ENCODE data around the gene RBM39. TPM values are rescaled to one million over a fixed set of nuclear protein-coding genes. Genes with fewer than 3 reads are reported as not detected.
A peak's percentile ranks its signal among the peaks of the same experiment; 100 is the strongest.

RBM39 gene
- total and polyA plus RNA-seq, 2 of the 13 experiments (the other 11 are each of a cell fraction or from before 2014, with no cell fraction given), result 788 to 920 TPM

- no peak for TF ChIP-seq ZSCAN9 (CRISPR knock-in tag; IDR thresholded peaks at IDR 0.05; ENCODE audit: borderline replicate concordance)
- TF ChIP-seq ZNF816 (CRISPR knock-in tag; IDR thresholded peaks at IDR 0.05; ENCODE audit: borderline replicate concordance), result no peak
- TF ChIP-seq SMC3 (IDR thresholded peaks at IDR 0.05; ENCODE audit: low read length), result no peak
- peak; percentile 45; the same call in 1 of the 2 replicates for TF ChIP-seq MTA1 (CRISPR knock-in tag; IDR thresholded peaks at IDR 0.05; ENCODE audit: borderline replicate concordance)
- TF ChIP-seq MIXL1 (CRISPR knock-in tag; IDR thresholded peaks at IDR 0.05), result no peak
- no peak for TF ChIP-seq SMAD1 (CRISPR knock-in tag; IDR thresholded peaks at IDR 0.05; ENCODE audit: borderline replicate concordance, low read depth)
- TF ChIP-seq, protein P1, sequence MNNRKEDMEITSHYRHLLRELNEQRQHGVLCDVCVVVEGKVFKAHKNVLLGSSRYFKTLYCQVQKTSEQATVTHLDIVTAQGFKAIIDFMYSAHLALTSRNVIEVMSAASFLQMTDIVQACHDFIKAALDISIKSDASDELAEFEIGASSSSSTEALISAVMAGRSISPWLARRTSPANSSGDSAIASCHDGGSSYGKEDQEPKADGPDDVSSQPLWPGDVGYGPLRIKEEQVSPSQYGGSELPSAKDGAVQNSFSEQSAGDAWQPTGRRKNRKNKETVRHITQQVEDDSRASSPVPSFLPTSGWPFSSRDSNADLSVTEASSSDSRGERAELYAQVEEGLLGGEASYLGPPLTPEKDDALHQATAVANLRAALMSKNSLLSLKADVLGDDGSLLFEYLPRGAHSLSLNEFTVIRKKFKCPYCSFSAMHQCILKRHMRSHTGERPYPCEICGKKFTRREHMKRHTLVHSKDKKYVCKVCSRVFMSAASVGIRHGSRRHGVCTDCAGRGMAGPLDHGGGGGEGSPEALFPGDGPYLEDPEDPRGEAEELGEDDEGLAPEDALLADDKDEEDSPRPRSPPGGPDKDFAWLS (CRISPR knock-in tag; IDR thresholded peaks at IDR 0.05; ENCODE audit: borderline replicate concordance), result no peak
- TF ChIP-seq FOXA1 (IDR thresholded peaks at IDR 0.05), result peak; percentile 59
- peak; percentile 85 for TF ChIP-seq FOXA1 (CRISPR knock-in tag; IDR thresholded peaks at IDR 0.05)
- TF ChIP-seq ZNF614 (CRISPR knock-in tag; IDR thresholded peaks at IDR 0.05; ENCODE audit: borderline replicate concordance), result peak; percentile 37; the same call in 1 of the 2 replicates
- peak; percentile 32 for TF ChIP-seq KAT8 (CRISPR knock-in tag; IDR thresholded peaks at IDR 0.05)
- TF ChIP-seq CREB3 (CRISPR knock-in tag; IDR thresholded peaks at IDR 0.05), result 0 out of 2 replicates have a peak, but pooled peaks have one; percentile 50
- no peak for TF ChIP-seq DMTF1 (CRISPR knock-in tag; IDR thresholded peaks at IDR 0.05)
- no peak for TF ChIP-seq ZSCAN29 (CRISPR knock-in tag; conservative IDR thresholded peaks at IDR 0.05)
- TF ChIP-seq ZC3H13 (CRISPR knock-in tag; IDR thresholded peaks at IDR 0.05), result no peak
- TF ChIP-seq ZNF263 (CRISPR knock-in tag; IDR thresholded peaks at IDR 0.05), result no peak
- TF ChIP-seq, protein P2, sequence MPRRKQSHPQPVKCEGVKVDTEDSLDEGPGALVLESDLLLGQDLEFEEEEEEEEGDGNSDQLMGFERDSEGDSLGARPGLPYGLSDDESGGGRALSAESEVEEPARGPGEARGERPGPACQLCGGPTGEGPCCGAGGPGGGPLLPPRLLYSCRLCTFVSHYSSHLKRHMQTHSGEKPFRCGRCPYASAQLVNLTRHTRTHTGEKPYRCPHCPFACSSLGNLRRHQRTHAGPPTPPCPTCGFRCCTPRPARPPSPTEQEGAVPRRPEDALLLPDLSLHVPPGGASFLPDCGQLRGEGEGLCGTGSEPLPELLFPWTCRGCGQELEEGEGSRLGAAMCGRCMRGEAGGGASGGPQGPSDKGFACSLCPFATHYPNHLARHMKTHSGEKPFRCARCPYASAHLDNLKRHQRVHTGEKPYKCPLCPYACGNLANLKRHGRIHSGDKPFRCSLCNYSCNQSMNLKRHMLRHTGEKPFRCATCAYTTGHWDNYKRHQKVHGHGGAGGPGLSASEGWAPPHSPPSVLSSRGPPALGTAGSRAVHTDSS (CRISPR knock-in tag; conservative IDR thresholded peaks at IDR 0.05), result no peak
- no peak for TF ChIP-seq SAFB2 (CRISPR knock-in tag; IDR thresholded peaks at IDR 0.05; ENCODE audit: borderline replicate concordance, low read depth)
- no peak for TF ChIP-seq ZNF451 (CRISPR knock-in tag; IDR thresholded peaks at IDR 0.05)
- peak; percentile 83; the same call in 1 of the 2 replicates for TF ChIP-seq RFXANK (CRISPR knock-in tag; IDR thresholded peaks at IDR 0.05)
- TF ChIP-seq ZNF552 (CRISPR knock-in tag; IDR thresholded peaks at IDR 0.05; ENCODE audit: borderline replicate concordance), result no peak
- no peak for TF ChIP-seq PATZ1 (CRISPR knock-in tag; IDR thresholded peaks at IDR 0.05)
Observed at GRCh38 chr20:35743693-35744491, 1.8 kb upstream of the RBM39 start (continued).
